WI38 (cell line): ENCODE data around the gene EEPD1.
"Not testable (repeated sequence)": the region's sequence is repeated elsewhere in the genome, so short reads cannot be mapped to it uniquely, and the experiment has no call there.

Experiments
- H3K4me3 ChIP-seq: 2 replicates; pipeline ENCODE4 v1.5.1; 2011; ENCODE audit warnings: low read depth, mild to moderate bottlenecking, control low read depth, low read length
- TF ChIP-seq, protein P1 (sequence below): IDR thresholded peaks from 2 replicates; pipeline ENCODE4 v1.5.1; 2012; ENCODE audit warnings: low read depth, mild to moderate bottlenecking, control low read depth, low read length

Gene EEPD1

DNA sequence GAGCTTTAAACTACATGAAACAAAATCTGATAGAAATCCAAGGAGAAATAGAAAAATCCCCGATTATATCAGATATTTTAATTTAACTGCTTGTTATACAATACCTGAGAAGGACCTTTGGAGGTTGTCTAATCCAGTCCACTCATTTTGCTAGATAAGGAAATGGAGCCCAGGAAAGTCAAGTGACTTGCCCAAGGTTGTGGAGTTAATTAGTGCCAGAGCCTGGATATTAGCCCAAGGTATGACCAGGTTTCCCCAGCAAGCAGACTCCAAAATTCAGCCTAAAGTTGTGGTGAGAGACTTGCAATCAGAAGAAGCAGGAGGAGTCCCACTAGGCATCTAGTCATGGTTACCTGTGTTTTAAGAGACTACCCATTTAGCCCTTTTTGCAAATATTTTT is 11.7 kb upstream of the EEPD1 start:
- H3K4me3 ChIP-seq: no peak overlapping the region
- TF ChIP-seq, protein P1, sequence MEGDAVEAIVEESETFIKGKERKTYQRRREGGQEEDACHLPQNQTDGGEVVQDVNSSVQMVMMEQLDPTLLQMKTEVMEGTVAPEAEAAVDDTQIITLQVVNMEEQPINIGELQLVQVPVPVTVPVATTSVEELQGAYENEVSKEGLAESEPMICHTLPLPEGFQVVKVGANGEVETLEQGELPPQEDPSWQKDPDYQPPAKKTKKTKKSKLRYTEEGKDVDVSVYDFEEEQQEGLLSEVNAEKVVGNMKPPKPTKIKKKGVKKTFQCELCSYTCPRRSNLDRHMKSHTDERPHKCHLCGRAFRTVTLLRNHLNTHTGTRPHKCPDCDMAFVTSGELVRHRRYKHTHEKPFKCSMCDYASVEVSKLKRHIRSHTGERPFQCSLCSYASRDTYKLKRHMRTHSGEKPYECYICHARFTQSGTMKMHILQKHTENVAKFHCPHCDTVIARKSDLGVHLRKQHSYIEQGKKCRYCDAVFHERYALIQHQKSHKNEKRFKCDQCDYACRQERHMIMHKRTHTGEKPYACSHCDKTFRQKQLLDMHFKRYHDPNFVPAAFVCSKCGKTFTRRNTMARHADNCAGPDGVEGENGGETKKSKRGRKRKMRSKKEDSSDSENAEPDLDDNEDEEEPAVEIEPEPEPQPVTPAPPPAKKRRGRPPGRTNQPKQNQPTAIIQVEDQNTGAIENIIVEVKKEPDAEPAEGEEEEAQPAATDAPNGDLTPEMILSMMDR: no peak

DNA sequence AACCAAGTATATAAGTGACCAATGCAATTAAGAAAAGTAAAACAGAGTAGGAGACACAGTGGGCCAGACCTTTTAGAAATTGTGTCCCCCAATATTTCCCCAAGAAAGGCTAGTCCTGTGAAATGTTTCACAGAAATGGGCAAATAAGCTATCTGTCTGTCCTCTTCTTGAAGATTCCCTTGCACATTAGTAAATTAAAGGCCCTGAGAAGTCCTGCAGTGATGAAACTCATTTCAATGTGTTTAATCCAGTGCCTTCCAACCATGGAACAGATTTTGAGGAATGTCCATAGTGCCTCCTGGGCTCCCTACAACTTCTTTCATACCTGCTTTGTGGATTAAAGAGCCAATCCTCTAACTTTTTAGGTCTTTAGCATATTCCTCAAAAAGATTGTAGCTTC is 11.2 kb upstream of the EEPD1 start:
- TF ChIP-seq, protein P1: no peak
- no peak overlapping the region for H3K4me3 ChIP-seq

DNA sequence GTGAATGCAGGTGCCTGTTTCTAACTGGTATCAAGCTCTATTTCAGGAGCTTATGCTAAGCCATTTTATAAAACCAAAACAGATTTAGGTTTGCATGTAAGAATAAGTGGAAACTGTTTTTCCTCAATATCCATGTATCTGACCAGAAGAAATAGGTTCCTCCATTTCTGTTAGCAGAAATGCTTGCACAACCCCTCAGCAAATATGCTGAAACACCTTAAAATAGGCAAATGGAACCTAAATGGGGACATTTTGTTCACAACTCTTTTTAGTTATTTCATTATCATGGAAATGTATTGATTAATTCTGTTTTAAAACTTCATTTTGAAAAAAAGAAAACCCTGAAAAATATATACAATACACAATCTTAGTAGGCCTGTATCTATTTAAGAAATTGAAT is 8.9 kb upstream of the EEPD1 start:
- H3K4me3 ChIP-seq: no peak overlapping the region
- TF ChIP-seq, protein P1: no peak

DNA sequence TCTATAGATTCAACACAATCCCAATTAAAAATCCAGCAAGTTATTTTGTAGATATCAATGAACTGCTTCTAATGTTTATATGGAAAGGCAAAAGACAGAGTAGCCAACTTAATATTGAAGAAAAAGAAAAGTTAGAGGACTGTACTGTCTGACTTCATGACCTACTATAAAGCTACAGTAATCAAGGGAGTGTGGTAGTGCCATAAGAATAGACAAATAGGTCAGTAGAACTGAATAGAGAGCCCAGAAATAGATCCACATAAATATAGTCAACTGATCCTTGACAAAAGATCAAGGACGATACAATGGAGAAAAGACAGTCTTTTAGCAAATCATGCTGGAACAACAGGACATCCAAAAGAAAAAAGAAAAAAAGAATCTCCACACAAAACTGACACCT is 7.4 kb upstream of the EEPD1 start:
- H3K4me3 ChIP-seq: no peak overlapping the region
- TF ChIP-seq, protein P1: no peak

DNA sequence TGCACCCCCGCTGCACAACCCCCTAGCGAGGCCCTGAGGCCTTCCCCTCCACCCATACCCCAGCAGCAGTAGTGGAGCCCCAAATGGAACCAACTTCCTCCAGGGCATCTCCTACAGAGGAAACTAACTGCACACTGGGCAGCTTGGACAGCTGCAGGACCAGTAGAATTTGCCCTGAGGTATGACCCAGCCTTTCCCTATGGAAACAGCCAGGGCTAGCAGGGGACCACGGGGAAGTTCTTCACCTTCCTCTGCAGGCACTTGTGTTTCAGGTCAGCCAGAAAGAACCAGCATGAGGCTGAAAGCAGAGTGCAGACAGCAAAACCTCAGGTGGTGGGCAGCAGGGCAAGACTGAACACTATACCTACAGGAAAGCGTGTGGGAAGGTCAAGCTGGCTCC is 5.7 kb upstream of the EEPD1 start:
- H3K4me3 ChIP-seq: no peak overlapping the region
- TF ChIP-seq, protein P1: no peak

DNA sequence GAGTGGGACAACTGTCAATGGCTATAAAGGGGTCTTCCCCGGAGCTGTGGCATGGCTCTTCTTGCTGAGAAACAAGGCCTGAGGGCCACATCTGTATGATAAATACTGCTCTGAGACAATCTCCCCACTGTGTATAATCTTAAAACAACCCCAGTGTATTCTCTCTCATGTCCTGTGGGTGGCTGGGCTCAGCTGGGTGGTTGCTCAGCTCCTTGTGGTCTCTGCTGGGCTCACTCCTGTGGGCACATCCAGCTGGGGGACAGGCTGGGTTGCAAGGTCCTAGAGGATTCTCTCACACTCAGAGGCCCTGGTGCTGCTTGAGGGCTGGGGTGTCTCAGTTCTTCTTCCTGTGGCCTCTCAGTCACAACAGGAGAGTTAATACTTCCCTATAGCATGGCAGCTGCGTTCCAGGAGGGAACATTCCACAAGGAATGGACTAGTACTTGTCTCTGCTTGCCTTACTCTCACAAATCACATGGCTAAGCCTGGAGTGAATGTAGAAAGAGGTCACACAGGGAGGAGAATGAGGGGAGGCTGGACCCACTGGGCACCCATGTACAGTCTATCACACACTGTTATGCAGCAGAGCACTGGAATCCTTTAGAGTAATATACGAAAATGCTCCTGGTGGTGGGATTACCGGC is 4.5 kb upstream of the EEPD1 start:
- no peak overlapping the region for H3K4me3 ChIP-seq
- TF ChIP-seq, protein P1: no peak

DNA sequence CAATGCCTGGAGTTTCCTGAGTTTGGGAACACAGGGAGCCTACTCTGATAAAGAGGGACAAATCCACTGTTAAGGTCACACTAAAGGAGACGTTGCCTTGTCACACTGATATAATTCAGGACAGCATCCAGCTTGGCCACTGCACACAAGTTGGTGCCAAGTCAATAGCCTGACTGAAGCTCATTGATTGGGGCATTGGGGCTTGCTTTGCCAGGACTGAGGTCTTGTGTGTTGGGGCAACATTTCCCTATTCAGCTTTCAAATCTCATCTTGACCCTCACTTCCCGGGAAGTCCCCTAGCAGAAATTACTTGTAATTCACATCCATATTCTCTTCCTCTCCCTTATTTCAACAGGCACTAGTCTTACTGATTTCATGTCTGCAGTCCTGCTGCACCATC is 3.8 kb upstream of the EEPD1 start:
- not testable (repeated sequence) for H3K4me3 ChIP-seq
